ENCODE data around the gene DSC2.
"Not testable (repeated sequence)": the region's sequence is repeated elsewhere in the genome, so short reads cannot be mapped to it uniquely, and the experiment has no call there.

Gene DSC2

DNA sequence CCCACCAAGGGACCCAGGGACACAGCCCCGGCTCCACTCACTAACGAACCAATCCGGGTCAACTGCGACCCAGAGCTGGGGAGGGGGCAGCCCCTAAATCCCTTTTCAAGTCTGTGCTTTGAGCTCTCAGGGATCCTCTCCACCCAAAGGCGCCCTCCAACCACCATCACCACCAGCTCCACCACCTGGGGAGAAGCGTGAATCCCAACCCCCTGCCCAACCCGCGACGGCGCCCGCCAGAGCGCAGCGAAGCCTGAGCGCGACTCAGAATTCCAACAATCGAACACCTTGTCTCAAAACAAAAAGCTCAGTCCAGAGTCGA is 60.2 kb downstream of the DSC2 start:
- DNase-seq, result no peak

DNA sequence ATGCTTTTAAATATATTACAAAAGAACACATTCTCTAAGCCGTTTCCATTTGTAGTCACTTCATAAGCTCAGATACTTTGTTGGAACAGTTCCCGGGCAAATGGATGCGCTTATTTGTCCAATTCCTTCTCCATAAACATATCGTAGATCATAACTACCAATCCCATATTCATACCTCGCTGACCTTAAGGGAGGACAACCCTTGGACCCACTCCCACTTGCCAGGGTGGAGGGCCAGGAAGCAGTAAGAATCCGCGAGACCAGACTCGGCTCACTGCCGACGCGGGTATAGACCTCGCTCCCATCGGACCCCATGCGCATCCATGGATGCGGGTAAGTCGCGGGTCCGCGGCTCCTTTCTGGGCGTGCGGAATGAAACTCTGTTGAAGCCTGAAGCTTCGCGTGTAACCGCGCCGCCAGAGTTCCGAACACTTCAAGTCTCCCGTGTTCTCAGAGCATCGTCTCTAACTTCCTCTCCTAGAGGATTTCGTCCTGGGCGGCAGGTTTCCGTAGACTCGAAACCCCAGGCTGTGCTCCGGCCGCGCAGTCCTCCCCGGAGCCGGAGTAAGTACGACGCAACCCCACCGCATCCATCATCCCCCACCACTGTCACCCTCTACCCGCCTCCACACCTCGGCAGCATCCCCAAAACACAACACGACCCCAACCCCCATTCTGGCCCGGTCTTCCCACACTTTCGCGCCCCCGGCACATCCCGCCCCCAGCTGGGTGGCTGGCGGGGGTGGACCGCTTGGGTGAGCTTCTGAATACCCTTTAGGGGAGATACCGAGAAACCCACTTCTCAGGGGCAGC is 60.7 kb downstream of the DSC2 start:
- no peak for DNase-seq

DNA sequence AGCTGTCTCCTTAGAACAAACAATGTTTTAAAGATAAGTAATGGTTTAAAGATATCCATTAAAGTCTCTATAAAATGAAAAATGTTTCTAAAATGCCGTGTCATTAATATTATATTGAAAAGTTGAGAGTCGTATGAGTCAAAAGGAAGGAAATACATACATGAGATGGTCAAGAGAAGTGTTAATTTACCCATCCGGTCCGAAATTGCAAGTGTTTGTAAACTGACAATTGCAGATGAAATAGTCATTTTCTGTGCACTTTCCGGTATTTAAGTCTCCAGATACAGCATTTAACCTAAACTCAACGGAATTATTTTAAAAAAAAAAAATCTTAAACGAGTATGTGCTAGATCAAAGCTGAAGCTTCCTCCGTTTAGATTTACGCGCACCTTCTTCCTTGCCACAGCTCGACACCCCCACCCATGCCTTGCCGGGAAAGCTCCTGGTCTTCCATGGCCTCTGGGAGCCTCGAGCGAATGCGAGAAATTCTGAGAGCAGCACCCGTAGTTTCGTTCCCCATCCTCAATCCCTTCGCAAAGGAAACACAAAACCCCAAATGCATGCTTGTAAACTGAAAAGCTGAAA is 61.4 kb downstream of the DSC2 start:
- DNase-seq, result no peak

DNA sequence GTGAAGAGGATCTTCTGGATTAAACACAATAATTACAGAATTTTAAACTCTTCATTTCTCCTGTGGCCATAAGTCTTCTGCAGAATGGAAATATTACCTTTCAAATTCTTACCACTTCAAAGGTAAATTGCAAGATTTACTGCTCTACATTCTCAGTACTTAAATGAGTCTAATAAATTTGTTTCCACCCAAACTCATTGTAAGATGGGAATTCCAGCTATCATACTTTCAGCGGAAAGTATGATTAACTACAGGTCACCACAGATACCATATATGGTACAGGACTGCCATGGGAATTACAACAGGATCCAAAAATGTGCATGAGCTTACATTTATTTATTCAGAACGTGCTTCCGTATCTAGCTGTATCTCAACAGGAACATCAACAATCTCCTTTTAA is 62.8 kb downstream of the DSC2 start:
- DNase-seq, result no peak

DNA sequence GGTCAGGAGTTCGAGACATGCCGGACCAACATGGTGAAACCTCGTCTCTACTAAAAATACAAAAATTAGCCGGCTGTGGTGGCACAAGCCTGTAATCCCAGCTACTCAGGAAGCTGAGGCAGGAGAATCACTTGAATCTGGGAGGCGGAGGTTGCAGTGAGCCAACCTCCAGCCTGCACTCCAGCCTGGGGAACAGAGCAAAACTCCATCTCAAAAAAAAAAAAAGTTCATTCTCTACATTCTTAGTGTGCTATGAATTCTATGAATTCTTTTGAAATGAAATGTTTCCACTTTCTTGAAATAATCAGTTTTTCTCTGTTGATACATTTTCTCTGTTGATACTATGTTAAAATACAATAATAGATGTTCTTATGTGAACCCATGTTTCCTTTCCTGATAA is 64.5 kb downstream of the DSC2 start:
- DNase-seq, result not testable (repeated sequence)

DNA sequence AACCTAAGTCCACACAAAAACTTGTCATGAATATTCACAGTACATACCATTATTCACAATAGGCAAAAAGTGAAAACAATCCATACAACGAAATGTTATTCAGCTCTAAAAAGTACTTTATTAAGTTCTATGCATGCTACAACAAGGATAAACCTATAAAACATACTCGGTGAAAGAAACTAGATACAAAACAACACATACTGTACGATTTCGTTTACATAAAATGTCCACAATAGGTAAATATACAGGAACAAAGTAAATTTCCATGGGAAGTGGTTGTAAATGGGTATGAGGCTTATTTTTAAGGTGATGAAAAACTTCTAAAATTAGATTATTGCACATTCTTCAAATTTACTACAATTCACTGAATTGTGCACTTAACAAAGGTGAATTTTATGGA is 67.7 kb downstream of the DSC2 start:
- DNase-seq, result no peak

GRCh38 chr18:31030574-31031278 is 71.5 kb downstream of the DSC2 start:
- DNase-seq, result no peak

DNA sequence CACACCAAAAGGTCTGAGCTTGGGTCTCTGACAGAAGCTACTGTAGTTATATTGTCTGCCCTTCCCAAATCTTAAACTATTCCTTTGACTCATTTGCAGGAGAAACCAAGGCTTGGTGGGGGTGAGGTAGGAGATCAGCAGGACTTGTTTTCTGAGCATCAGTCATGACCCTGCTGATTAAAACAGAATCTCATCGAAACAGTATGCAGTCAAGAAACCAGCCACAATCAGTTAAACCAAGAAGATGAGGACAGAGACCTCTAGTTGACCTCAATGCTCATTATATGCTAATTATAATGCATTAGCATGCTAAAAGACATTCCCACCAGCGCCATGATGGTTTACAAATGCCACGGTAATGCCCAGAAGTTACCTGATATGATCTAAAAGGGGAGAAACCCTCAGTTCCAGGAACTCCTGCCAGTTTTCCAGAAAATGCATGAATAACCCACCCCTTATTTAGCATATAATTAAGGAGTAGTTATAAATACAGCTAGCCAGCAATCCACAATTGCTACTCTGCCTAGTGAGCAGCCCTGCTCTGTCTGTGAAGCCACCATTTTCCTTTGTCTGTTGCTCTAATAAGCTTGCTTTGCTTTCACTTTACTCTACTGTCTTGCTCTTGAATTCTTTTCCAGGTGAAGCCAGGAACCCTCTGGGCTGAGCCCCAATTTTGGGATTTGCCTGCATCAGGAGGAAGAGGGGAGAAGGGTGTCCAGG is 86.3 kb downstream of the DSC2 start:
- DNase-seq, result no peak

GRCh38 chr18:31011455-31011854 is 90.8 kb downstream of the DSC2 start:
- DNase-seq, result not testable (repeated sequence)

DNA sequence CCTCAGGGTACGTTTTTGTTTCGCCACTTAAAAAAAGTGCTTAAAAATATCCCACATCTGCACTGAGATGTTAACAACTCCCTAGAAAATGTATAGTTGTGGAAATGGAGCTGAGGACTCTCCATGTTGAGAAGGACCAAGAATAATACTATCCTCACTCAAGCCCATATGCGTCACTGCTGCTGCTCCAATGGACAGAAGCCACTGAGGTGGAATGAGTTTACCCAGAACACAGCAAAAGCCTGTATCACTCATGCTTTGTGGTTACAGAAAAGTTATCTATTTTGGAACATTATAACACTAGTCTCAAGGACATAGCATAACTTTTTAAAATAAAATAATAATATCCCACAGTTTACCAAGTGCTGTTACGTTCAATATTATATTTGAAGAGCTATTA is 91.6 kb downstream of the DSC2 start:
- no peak for DNase-seq

All from NCI-H446 treated with DMSO at 0.1 percent for 48 hours (cell line).